Mucosa of gallbladder (tissue), 1 donor: ENCODE measurements around the gene SDSL. TPM values are rescaled to one million over a fixed set of nuclear protein-coding genes. Genes with fewer than 3 reads are reported as not detected.

Source experiments
- DNase-seq: peaks from one replicate; pipeline ENCODE4 v3.0.0-alpha.2; 2020; ENCODE audit warnings: low spot score
- total RNA-seq: library from RNA; stranded (reverse); gene quantifications from one replicate; pipeline ENCODE4 v1.2.1, GENCODE V29; 2021
- donor health status: DM: no; HTN: no; CAD: no.

The SDSL gene
- total RNA-seq, 1 donor from 2014 or later: 23.2 TPM

GRCh38 chr12:113480336-113480971 lies 58.3 kb downstream of the SDSL start:
- no peak for DNase-seq

- DNase-seq: no peak
These were observed 60.2 kb downstream of the SDSL start for GRCh38 chr12:113482334-113482733.

- no peak for DNase-seq
These were observed 63.1 kb downstream of the SDSL start for GRCh38 chr12:113485330-113485729.

- no peak for DNase-seq
These were observed 64.5 kb downstream of the SDSL start for GRCh38 chr12:113486722-113487121.

Other genes with a start within 250 kb of the SDSL start
- gene DDX54, start 236.9 kb upstream of the SDSL start, total RNA-seq: 55.9 TPM
- gene RITA1, start 236.7 kb upstream of the SDSL start, total RNA-seq: 21.5 TPM
- gene TPCN1, start 200.9 kb upstream of the SDSL start, total RNA-seq: 97.1 TPM
- 36.6 TPM for gene SLC8B1, start 87.3 kb upstream of the SDSL start, total RNA-seq
- gene PLBD2, start 63.8 kb upstream of the SDSL start, total RNA-seq: 39.5 TPM
- 1.6 TPM for gene SDS, start 18.5 kb upstream of the SDSL start, total RNA-seq
- not detected for gene LHX5, start 49.5 kb downstream of the SDSL start, total RNA-seq